Skeletal muscle cell (primary cell): ENCODE data around the gene RAB30.

Experiments used
- DNase-seq: peaks from one replicate; pipeline ENCODE4 v3.0.0-alpha.2; 2010; ENCODE audit warnings: low read depth
- H3K4me3 ChIP-seq: 2 replicates; pipeline ENCODE4 v1.5.1; 2011; ENCODE audit warnings: low read depth, mild to moderate bottlenecking, control low read depth, low read length, moderate library complexity

The RAB30 gene

DNA sequence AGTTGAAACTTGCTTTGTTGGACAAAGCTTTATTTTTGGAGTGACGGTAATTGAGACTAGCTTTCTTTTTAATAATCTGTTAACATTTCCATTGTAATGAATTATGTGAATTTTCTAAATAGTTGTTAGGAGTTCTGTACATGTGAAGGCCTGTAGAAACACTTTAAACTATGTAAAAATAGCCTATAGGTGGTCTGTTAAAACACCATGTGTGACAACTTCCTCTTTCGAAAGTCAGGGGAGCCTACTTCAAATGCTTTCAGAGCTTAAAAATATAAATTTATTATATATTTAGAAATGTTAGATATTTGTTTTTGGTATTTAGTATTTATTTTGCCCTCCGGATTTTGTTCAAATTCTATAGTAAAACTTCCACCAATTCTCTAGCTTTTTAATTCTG is 141.5 kb downstream of the RAB30 start:
- H3K4me3 ChIP-seq = no peak overlapping the region
- no peak for DNase-seq

DNA sequence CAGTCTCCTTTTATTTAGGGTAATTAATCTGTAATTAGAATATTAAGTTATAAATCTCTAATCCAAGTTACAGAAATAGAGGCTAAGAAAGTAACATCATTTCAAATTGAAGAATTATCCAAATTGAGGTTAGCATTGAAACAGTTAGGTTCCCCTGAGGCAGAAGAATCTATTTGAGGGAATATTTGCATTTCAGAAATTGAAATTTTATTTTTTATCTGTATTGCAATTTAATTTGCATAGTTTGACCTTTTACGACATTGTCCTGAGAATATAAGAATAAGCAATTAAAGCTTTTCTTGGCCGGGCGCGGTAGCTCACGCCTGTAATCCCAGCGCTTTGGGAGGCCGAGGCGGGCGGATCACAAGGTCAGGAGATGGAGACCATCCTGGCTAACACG is 142.6 kb downstream of the RAB30 start:
- no peak for DNase-seq
- no peak overlapping the region for H3K4me3 ChIP-seq

DNA sequence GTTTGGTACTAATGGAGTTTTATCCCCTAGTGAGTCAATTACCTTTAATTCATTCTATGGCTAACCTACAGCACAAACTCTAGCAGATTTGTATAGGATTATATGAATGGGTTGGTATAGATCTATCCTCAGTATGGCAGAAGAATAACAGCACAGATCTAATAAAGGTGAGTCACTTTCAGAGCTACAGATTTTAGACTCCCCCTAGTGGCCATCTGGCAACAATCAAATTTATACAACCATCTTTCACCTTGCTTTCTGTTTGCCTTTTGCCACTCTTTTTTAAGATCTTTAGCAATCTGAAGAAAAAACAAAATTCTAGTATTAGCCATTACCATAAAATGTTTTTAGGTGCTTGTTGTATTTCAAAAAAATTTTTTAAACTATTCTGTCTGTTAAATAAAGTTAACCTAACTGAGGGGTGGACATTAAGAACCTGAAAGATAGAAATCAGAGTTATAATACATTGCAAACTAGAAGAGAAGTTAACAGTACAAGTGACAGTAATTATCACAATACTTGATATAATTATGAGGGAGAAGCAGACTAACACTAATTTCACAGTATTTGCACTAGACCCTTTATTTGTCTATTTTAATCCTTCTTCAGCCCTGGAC is 144.3 kb downstream of the RAB30 start:
- H3K4me3 ChIP-seq = no peak overlapping the region
- peak; percentile 14 for DNase-seq

DNA sequence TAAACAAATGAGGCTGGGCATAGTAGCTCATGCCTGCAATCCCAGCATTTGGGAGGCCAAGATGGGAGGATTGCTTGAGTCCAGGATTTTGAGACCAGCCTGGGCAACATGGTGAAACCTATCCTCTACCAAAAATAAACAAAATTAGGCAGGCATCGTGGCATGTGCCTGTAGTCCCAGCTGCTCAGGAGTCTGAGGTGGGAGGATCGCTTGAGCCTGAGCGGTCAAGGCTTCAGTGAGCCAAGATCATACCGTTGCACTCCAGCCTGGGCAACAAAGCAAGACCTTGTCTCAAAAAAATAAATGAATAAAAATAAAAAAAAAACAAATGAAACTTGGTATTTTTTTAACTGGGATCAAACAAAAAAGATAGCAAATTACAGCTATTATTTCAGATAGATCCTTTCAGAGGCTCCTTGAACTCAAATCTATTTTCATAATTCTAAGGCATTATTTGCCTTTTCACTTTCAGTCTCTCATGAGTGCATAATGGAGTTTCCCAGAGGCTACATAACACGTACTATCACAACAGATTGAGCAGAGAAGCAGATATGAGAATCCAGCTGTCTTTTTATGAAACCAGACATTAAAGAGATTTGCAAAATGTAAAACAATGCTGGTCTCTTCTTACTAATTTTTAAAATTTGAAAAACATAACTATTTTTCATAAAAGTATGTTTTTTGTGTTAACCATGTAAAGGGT is 147.0 kb downstream of the RAB30 start:
- DNase-seq = no peak
- no peak overlapping the region for H3K4me3 ChIP-seq
